ENCODE measurements around the gene DEPDC4. TPM values are rescaled to one million over a fixed set of nuclear protein-coding genes. Genes with fewer than 3 reads are reported as not detected.

Gene DEPDC4
- total and polyA plus RNA-seq, 2 experiments from 2014 or later = 2.2 to 9.4 TPM

GRCh38 chr12:100266585-100266834, 369 bp downstream of the DEPDC4 start:
- Histone ChIP-seq H3K27me3 (ENCODE audit: insufficient read depth) (no peaks in the 10 kb centered on the region), H3K9me2 (ENCODE audit: insufficient read depth) (no peaks in the 10 kb centered on the region), H3K4me2 (peak overlapping the region; percentile 94), H3F3A (replicated peaks; ENCODE audit: low read depth) (no peaks in the 10 kb centered on the region), H3K36me3 (ENCODE audit: insufficient read depth) (no peaks in the 10 kb centered on the region), H3K27ac (ENCODE audit: low read depth) (peak overlapping the region; percentile 97), H3K4me1 (ENCODE audit: insufficient read depth) (peaks cover 16% of the 10 kb centered on the region), H2AFZ (peak overlapping the region; percentile 99), H3K79me2 (replicated peaks; ENCODE audit: insufficient read depth) (peaks cover 40% of the 10 kb centered on the region), H4K20me1 (replicated peaks; ENCODE audit: insufficient read depth) (peaks cover 9% of the 10 kb centered on the region; the same call in 1 of the 2 replicates), H3K4me3 (peak overlapping the region; percentile 84)
- H3K4me1 Mint-ChIP-seq = peaks cover 16% of the 10 kb centered on the region
- TF ChIP-seq EZH2phosphoT487 (IDR thresholded peaks at IDR 0.05; ENCODE audit: unreplicated experiment) (no peak), STAT1 (IDR thresholded peaks at IDR 0.05; ENCODE audit: unreplicated experiment) (no peak), JUNB (IDR thresholded peaks at IDR 0.05; ENCODE audit: unreplicated experiment) (no peak), NANOG (IDR thresholded peaks at IDR 0.05; ENCODE audit: borderline replicate concordance) (no peak), POLR2AphosphoS5 (IDR thresholded peaks at IDR 0.05; ENCODE audit: low read depth) (no peak), ZNF114 (CRISPR knock-in tag; IDR thresholded peaks at IDR 0.05) (no peak)
- TF ChIP-seq, protein P1, sequence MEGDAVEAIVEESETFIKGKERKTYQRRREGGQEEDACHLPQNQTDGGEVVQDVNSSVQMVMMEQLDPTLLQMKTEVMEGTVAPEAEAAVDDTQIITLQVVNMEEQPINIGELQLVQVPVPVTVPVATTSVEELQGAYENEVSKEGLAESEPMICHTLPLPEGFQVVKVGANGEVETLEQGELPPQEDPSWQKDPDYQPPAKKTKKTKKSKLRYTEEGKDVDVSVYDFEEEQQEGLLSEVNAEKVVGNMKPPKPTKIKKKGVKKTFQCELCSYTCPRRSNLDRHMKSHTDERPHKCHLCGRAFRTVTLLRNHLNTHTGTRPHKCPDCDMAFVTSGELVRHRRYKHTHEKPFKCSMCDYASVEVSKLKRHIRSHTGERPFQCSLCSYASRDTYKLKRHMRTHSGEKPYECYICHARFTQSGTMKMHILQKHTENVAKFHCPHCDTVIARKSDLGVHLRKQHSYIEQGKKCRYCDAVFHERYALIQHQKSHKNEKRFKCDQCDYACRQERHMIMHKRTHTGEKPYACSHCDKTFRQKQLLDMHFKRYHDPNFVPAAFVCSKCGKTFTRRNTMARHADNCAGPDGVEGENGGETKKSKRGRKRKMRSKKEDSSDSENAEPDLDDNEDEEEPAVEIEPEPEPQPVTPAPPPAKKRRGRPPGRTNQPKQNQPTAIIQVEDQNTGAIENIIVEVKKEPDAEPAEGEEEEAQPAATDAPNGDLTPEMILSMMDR (conservative IDR thresholded peaks at IDR 0.05; ENCODE audit: low read depth in 2 of 2) = no peak
- TF ChIP-seq, protein P2, sequence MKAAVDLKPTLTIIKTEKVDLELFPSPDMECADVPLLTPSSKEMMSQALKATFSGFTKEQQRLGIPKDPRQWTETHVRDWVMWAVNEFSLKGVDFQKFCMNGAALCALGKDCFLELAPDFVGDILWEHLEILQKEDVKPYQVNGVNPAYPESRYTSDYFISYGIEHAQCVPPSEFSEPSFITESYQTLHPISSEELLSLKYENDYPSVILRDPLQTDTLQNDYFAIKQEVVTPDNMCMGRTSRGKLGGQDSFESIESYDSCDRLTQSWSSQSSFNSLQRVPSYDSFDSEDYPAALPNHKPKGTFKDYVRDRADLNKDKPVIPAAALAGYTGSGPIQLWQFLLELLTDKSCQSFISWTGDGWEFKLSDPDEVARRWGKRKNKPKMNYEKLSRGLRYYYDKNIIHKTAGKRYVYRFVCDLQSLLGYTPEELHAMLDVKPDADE (IDR thresholded peaks at IDR 0.05) = no peak
- no peaks in the 10 kb centered on the region; the same call in 2 of the 3 replicates for H3K36me3 Mint-ChIP-seq (ENCODE audit: low read depth)
- H3K4me3 Mint-ChIP-seq = peak overlapping the region; percentile 99
- no peaks in the 10 kb centered on the region for H3K9me3 Mint-ChIP-seq
- H3K27me3 Mint-ChIP-seq (ENCODE audit: insufficient read depth, low read depth, poor library complexity) = peaks cover 8% of the 10 kb centered on the region
- DNase-seq (ENCODE audit: low spot score) = peak; percentile 93
- peak overlapping the region; percentile 99 for H3K27ac Mint-ChIP-seq
- ATAC-seq = peak; percentile 89

- Histone ChIP-seq H3K27ac (ENCODE audit: low read depth) (peak overlapping the region; percentile 97), H3K27me3 (ENCODE audit: insufficient read depth) (no peaks in the 10 kb centered on the region), H2AFZ (peak overlapping the region; percentile 99), H3K4me3 (peak overlapping the region; percentile 84), H3K4me2 (peak overlapping the region; percentile 94), H3F3A (replicated peaks; ENCODE audit: low read depth) (no peaks in the 10 kb centered on the region), H3K36me3 (ENCODE audit: insufficient read depth) (no peaks in the 10 kb centered on the region), H4K20me1 (replicated peaks; ENCODE audit: insufficient read depth) (peaks cover 9% of the 10 kb centered on the region; the same call in 1 of the 2 replicates), H3K79me2 (replicated peaks; ENCODE audit: insufficient read depth) (peaks cover 34% of the 10 kb centered on the region), H3K9me2 (ENCODE audit: insufficient read depth) (no peaks in the 10 kb centered on the region), H3K4me1 (ENCODE audit: insufficient read depth) (peaks cover 16% of the 10 kb centered on the region)
- Mint-ChIP-seq H3K27ac (peak overlapping the region; percentile 99), H3K4me1 (peaks cover 15% of the 10 kb centered on the region), H3K9me3 (no peaks in the 10 kb centered on the region), H3K4me3 (peak overlapping the region; percentile 99), H3K27me3 (ENCODE audit: insufficient read depth, low read depth, poor library complexity) (peaks cover 8% of the 10 kb centered on the region), H3K36me3 (ENCODE audit: low read depth) (no peaks in the 10 kb centered on the region; the same call in 2 of the 3 replicates)
- DNase-seq (ENCODE audit: low spot score) = no peak
- peak; percentile 5 for ATAC-seq
- TF ChIP-seq, protein P2 (IDR thresholded peaks at IDR 0.05) = no peak
- TF ChIP-seq ZNF114 (CRISPR knock-in tag; IDR thresholded peaks at IDR 0.05) (no peak), NANOG (IDR thresholded peaks at IDR 0.05; ENCODE audit: borderline replicate concordance) (no peak), CREB1 (CRISPR knock-in tag; IDR thresholded peaks at IDR 0.05; ENCODE audit: low read depth) (no peak)
- TF ChIP-seq, protein P3, sequence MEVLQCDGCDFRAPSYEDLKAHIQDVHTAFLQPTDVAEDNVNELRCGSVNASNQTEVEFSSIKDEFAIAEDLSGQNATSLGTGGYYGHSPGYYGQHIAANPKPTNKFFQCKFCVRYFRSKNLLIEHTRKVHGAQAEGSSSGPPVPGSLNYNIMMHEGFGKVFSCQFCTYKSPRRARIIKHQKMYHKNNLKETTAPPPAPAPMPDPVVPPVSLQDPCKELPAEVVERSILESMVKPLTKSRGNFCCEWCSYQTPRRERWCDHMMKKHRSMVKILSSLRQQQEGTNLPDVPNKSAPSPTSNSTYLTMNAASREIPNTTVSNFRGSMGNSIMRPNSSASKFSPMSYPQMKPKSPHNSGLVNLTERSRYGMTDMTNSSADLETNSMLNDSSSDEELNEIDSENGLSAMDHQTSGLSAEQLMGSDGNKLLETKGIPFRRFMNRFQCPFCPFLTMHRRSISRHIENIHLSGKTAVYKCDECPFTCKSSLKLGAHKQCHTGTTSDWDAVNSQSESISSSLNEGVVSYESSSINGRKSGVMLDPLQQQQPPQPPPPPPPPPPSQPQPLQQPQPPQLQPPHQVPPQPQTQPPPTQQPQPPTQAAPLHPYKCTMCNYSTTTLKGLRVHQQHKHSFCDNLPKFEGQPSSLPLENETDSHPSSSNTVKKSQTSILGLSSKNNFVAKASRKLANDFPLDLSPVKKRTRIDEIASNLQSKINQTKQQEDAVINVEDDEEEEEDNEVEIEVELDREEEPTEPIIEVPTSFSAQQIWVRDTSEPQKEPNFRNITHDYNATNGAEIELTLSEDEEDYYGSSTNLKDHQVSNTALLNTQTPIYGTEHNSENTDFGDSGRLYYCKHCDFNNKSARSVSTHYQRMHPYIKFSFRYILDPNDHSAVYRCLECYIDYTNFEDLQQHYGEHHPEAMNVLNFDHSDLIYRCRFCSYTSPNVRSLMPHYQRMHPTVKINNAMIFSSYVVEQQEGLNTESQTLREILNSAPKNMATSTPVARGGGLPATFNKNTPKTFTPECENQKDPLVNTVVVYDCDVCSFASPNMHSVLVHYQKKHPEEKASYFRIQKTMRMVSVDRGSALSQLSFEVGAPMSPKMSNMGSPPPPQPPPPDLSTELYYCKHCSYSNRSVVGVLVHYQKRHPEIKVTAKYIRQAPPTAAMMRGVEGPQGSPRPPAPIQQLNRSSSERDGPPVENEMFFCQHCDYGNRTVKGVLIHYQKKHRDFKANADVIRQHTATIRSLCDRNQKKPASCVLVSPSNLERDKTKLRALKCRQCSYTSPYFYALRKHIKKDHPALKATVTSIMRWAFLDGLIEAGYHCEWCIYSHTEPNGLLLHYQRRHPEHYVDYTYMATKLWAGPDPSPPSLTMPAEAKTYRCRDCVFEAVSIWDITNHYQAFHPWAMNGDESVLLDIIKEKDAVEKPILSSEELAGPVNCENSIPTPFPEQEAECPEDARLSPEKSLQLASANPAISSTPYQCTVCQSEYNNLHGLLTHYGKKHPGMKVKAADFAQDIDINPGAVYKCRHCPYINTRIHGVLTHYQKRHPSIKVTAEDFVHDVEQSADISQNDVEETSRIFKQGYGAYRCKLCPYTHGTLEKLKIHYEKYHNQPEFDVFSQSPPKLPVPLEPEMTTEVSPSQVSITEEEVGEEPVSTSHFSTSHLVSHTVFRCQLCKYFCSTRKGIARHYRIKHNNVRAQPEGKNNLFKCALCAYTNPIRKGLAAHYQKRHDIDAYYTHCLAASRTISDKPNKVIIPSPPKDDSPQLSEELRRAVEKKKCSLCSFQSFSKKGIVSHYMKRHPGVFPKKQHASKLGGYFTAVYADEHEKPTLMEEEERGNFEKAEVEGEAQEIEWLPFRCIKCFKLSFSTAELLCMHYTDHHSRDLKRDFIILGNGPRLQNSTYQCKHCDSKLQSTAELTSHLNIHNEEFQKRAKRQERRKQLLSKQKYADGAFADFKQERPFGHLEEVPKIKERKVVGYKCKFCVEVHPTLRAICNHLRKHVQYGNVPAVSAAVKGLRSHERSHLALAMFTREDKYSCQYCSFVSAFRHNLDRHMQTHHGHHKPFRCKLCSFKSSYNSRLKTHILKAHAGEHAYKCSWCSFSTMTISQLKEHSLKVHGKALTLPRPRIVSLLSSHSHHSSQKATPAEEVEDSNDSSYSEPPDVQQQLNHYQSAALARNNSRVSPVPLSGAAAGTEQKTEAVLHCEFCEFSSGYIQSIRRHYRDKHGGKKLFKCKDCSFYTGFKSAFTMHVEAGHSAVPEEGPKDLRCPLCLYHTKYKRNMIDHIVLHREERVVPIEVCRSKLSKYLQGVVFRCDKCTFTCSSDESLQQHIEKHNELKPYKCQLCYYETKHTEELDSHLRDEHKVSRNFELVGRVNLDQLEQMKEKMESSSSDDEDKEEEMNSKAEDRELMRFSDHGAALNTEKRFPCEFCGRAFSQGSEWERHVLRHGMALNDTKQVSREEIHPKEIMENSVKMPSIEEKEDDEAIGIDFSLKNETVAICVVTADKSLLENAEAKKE (CRISPR knock-in tag; IDR thresholded peaks at IDR 0.05) = no peak
Observed at GRCh38 chr12:100265732-100266584, 921 bp downstream of the DEPDC4 start.
